Mucosa of gallbladder (tissue), 1 donor: ENCODE data around the gene UBIAD1. TPM values are rescaled to one million over a fixed set of nuclear protein-coding genes. Genes with fewer than 3 reads are reported as not detected.

Experiments
- total RNA-seq: library from RNA; stranded (reverse); gene quantifications from one replicate; pipeline ENCODE4 v1.2.1, GENCODE V29; 2021
- donor health status: DM: no; HTN: no; CAD: no.

UBIAD1 gene
- total RNA-seq, 1 donor from 2014 or later: 10.2 TPM

Other genes with a start within 250 kb of the UBIAD1 start
- gene MASP2, start 226.0 kb upstream of the UBIAD1 start, total RNA-seq: not detected
- 41.4 TPM for gene SRM, start 213.2 kb upstream of the UBIAD1 start, total RNA-seq
- 40.1 TPM for gene EXOSC10, start 173.3 kb upstream of the UBIAD1 start, total RNA-seq
- 3.4 TPM for gene ANGPTL7, start 83.8 kb upstream of the UBIAD1 start, total RNA-seq
- 38.2 TPM for gene MTOR, start 10.6 kb upstream of the UBIAD1 start, total RNA-seq
- 0.09 TPM for gene DISP3, start 206.0 kb downstream of the UBIAD1 start, total RNA-seq